Neural crest cell (in vitro differentiated cells): ENCODE data around the gene B9D1. TPM values are rescaled to one million over a fixed set of nuclear protein-coding genes. Genes with fewer than 3 reads are reported as not detected.
A peak's percentile ranks its signal among the peaks of the same experiment; 100 is the strongest.

Experiments used
- DNase-seq: peaks from one replicate; pipeline ENCODE4 v3.0.0; 2021; ENCODE audit warnings: low read depth, mixed read lengths, low spot score
- H3K27ac Mint-ChIP-seq: one replicate; pipeline ENCODE4 v1.8.0; 2021; ENCODE audit warnings: mild to moderate bottlenecking, mixed read lengths; ENCODE audit not compliant: unreplicated experiment
- H3K27me3 Mint-ChIP-seq: 2 replicates; pipeline ENCODE4 v1.8.0; 2021; ENCODE audit warnings: low read depth, mild to moderate bottlenecking, mixed read lengths
- H3K36me3 Mint-ChIP-seq: 2 replicates; pipeline ENCODE4 v1.8.0; 2021; ENCODE audit warnings: low read depth, mild to moderate bottlenecking, mixed read lengths
- H3K4me1 Mint-ChIP-seq: 2 replicates; pipeline ENCODE4 v1.8.0; 2021; ENCODE audit warnings: mixed read lengths
- H3K4me3 Mint-ChIP-seq: one replicate; pipeline ENCODE4 v1.8.0; 2021; ENCODE audit warnings: mild to moderate bottlenecking, mixed read lengths
- H3K9me3 Mint-ChIP-seq: 2 replicates; pipeline ENCODE4 v1.8.0; 2021; ENCODE audit warnings: mixed read lengths
- total RNA-seq: library from RNA; stranded (reverse); gene quantifications from 2 replicates; pipeline ENCODE4 v1.2.1, GENCODE V29; 2021
- TF ChIP-seq, protein P1 (sequence below): fragments of 200-600 bp; sonication (generic); conservative IDR thresholded peaks from 2 replicates; pipeline ENCODE4 v1.5.0; 2021; ENCODE audit warnings: antibody characterized with exemption, mild to moderate bottlenecking

The B9D1 gene
- total RNA-seq, 1 donor from 2014 or later: 17.9 TPM

GRCh38 chr17:19304209-19304608 lies 58.3 kb downstream of the B9D1 start:
- H3K36me3 Mint-ChIP-seq: no peaks in the 10 kb centered on the region
- no peak overlapping the region for H3K4me3 Mint-ChIP-seq
- peaks cover 49% of the 10 kb centered on the region for H3K4me1 Mint-ChIP-seq
- H3K27ac Mint-ChIP-seq: no peak overlapping the region
- no peaks in the 10 kb centered on the region for H3K9me3 Mint-ChIP-seq
- H3K27me3 Mint-ChIP-seq: no peaks in the 10 kb centered on the region
- DNase-seq: no peak
- TF ChIP-seq, protein P1, sequence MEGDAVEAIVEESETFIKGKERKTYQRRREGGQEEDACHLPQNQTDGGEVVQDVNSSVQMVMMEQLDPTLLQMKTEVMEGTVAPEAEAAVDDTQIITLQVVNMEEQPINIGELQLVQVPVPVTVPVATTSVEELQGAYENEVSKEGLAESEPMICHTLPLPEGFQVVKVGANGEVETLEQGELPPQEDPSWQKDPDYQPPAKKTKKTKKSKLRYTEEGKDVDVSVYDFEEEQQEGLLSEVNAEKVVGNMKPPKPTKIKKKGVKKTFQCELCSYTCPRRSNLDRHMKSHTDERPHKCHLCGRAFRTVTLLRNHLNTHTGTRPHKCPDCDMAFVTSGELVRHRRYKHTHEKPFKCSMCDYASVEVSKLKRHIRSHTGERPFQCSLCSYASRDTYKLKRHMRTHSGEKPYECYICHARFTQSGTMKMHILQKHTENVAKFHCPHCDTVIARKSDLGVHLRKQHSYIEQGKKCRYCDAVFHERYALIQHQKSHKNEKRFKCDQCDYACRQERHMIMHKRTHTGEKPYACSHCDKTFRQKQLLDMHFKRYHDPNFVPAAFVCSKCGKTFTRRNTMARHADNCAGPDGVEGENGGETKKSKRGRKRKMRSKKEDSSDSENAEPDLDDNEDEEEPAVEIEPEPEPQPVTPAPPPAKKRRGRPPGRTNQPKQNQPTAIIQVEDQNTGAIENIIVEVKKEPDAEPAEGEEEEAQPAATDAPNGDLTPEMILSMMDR: no peak

- no peaks in the 10 kb centered on the region for H3K27me3 Mint-ChIP-seq
- H3K36me3 Mint-ChIP-seq: no peaks in the 10 kb centered on the region
- no peak for DNase-seq
- H3K9me3 Mint-ChIP-seq: no peaks in the 10 kb centered on the region
- TF ChIP-seq, protein P1: no peak
- no peak overlapping the region for H3K4me3 Mint-ChIP-seq
- H3K4me1 Mint-ChIP-seq: peaks cover 50% of the 10 kb centered on the region
- H3K27ac Mint-ChIP-seq: peak overlapping the region; percentile 19
These were observed 59.2 kb downstream of the B9D1 start for GRCh38 chr17:19303367-19303776.

GRCh38 chr17:19302791-19303331 lies 59.7 kb downstream of the B9D1 start:
- no peak overlapping the region for H3K27ac Mint-ChIP-seq
- DNase-seq: no peak
- no peaks in the 10 kb centered on the region for H3K36me3 Mint-ChIP-seq
- TF ChIP-seq, protein P1: no peak
- H3K4me3 Mint-ChIP-seq: no peak overlapping the region
- peaks cover 48% of the 10 kb centered on the region for H3K4me1 Mint-ChIP-seq
- H3K27me3 Mint-ChIP-seq: no peaks in the 10 kb centered on the region
- H3K9me3 Mint-ChIP-seq: no peaks in the 10 kb centered on the region

- TF ChIP-seq, protein P1: no peak
- DNase-seq: no peak
- Mint-ChIP-seq H3K27ac (no peak overlapping the region), H3K4me3 (no peak overlapping the region), H3K36me3 (no peaks in the 10 kb centered on the region), H3K9me3 (no peaks in the 10 kb centered on the region), H3K4me1 (peaks cover 49% of the 10 kb centered on the region), H3K27me3 (no peaks in the 10 kb centered on the region)
These were observed 60.5 kb downstream of the B9D1 start for GRCh38 chr17:19301973-19302372.

DNA sequence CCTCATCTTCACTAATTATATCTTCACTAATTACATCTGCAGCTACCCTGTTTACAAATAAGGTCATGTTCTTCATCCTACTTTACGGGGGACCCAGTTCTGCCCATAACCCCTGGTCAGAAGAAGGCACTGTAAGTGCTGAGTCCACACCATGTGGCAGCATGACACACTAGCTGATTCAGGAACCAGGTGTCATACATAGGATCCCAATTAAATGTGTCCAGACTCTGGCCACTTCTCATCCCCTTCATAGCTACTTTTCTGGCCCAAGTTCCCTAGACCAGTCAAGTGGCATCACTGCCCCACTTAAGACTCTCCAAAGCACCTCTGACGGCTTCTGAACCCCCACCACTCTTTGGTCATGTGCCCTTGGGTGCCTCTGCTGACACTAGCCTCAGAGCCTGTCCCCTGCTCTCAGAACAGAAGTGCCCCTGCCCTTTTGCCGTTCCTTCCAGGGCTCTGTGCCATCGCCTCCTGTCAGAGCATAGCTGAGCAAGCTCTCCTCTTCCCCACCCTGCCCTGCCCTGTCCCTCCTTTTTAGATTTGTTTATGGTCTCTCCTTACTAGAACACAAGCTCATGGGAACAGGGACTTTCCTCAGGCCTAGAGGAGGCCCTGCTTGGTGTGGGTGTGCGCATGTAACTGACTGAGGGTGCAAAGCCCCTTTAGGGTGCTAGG lies 61.1 kb downstream of the B9D1 start:
- H3K9me3 Mint-ChIP-seq: no peaks in the 10 kb centered on the region
- TF ChIP-seq, protein P1: no peak
- H3K4me3 Mint-ChIP-seq: no peak overlapping the region
- no peaks in the 10 kb centered on the region for H3K36me3 Mint-ChIP-seq
- no peak for DNase-seq
- peak overlapping the region; percentile 10 for H3K27ac Mint-ChIP-seq
- H3K4me1 Mint-ChIP-seq: peaks cover 48% of the 10 kb centered on the region
- H3K27me3 Mint-ChIP-seq: no peaks in the 10 kb centered on the region
